IPS-15b (cell line): ENCODE results near the gene ASIC4.

Experiments
- H3K27me3 ChIP-seq: one replicate; pipeline ENCODE4 v1.6.1; 2013; ENCODE audit warnings: low read length; ENCODE audit not compliant: control insufficient read depth, insufficient read depth
- H3K36me3 ChIP-seq: one replicate; pipeline ENCODE4 v1.6.1; 2013; ENCODE audit warnings: low read length; ENCODE audit not compliant: control insufficient read depth, insufficient read depth
- H3K4me1 ChIP-seq: one replicate; pipeline ENCODE4 v1.6.1; 2013; ENCODE audit warnings: mild to moderate bottlenecking, low read length; ENCODE audit not compliant: control insufficient read depth, insufficient read depth
- H3K4me3 ChIP-seq: one replicate; pipeline ENCODE4 v1.5.1; 2013; ENCODE audit warnings: low read depth, low read length
- H3K9ac ChIP-seq: one replicate; pipeline ENCODE4 v1.6.1; 2013; ENCODE audit warnings: low read depth, mild to moderate bottlenecking, low read length
- H3K9me3 ChIP-seq: one replicate; pipeline ENCODE4 v1.6.1; 2013; ENCODE audit warnings: mild to moderate bottlenecking, low read length; ENCODE audit not compliant: control insufficient read depth, insufficient read depth

The ASIC4 gene

GRCh38 chr2:219524817-219525216 is 10.5 kb downstream of the ASIC4 start:
- no peak overlapping the region for H3K4me3 ChIP-seq
- no peak overlapping the region for H3K9ac ChIP-seq
- peaks cover 40% of the 10 kb centered on the region for H3K27me3 ChIP-seq
- no peaks in the 10 kb centered on the region for H3K36me3 ChIP-seq
- peaks cover 11% of the 10 kb centered on the region for H3K4me1 ChIP-seq
- H3K9me3 ChIP-seq: no peaks in the 10 kb centered on the region

GRCh38 chr2:219525533-219526232 is 11.4 kb downstream of the ASIC4 start:
- peaks cover 11% of the 10 kb centered on the region for H3K4me1 ChIP-seq
- no peak overlapping the region for H3K4me3 ChIP-seq
- peaks cover 39% of the 10 kb centered on the region for H3K27me3 ChIP-seq

GRCh38 chr2:219526320-219527075 is 12.2 kb downstream of the ASIC4 start:
- Histone ChIP-seq H3K9me3 (no peaks in the 10 kb centered on the region), H3K4me3 (no peak overlapping the region), H3K27me3 (peaks cover 42% of the 10 kb centered on the region), H3K4me1 (peaks cover 10% of the 10 kb centered on the region), H3K36me3 (no peaks in the 10 kb centered on the region), H3K9ac (no peak overlapping the region)

More at GRCh38 chr2:219525533-219526232, 11.4 kb downstream of the ASIC4 start:
- Histone ChIP-seq H3K9me3 (no peaks in the 10 kb centered on the region), H3K36me3 (no peaks in the 10 kb centered on the region), H3K9ac (no peak overlapping the region)

GRCh38 chr2:219527076-219527394 is 12.8 kb downstream of the ASIC4 start:
- H3K9ac ChIP-seq: no peak overlapping the region
- no peak overlapping the region for H3K4me3 ChIP-seq
- H3K9me3 ChIP-seq: no peaks in the 10 kb centered on the region
- H3K4me1 ChIP-seq: peaks cover 10% of the 10 kb centered on the region
- no peaks in the 10 kb centered on the region for H3K36me3 ChIP-seq
- H3K27me3 ChIP-seq: peaks cover 44% of the 10 kb centered on the region

- H3K4me3 ChIP-seq: no peak overlapping the region
- H3K9ac ChIP-seq: no peak overlapping the region
- peaks cover 10% of the 10 kb centered on the region for H3K4me1 ChIP-seq
- no peaks in the 10 kb centered on the region for H3K9me3 ChIP-seq
- no peaks in the 10 kb centered on the region for H3K36me3 ChIP-seq
- peaks cover 44% of the 10 kb centered on the region for H3K27me3 ChIP-seq
Measured at GRCh38 chr2:219527472-219527871, 13.2 kb downstream of the ASIC4 start.

GRCh38 chr2:219530048-219530963 is 16.0 kb downstream of the ASIC4 start:
- H3K27me3 ChIP-seq: peaks cover 38% of the 10 kb centered on the region

GRCh38 chr2:219531639-219532377 is 17.5 kb downstream of the ASIC4 start:
- H3K4me1 ChIP-seq: peaks cover 4% of the 10 kb centered on the region
- H3K9ac ChIP-seq: no peak overlapping the region
- no peak overlapping the region for H3K4me3 ChIP-seq
- H3K27me3 ChIP-seq: peaks cover 29% of the 10 kb centered on the region
- no peaks in the 10 kb centered on the region for H3K9me3 ChIP-seq
- H3K36me3 ChIP-seq: no peaks in the 10 kb centered on the region

More at GRCh38 chr2:219530048-219530963, 16.0 kb downstream of the ASIC4 start:
- Histone ChIP-seq H3K4me1 (peaks cover 4% of the 10 kb centered on the region), H3K9me3 (no peaks in the 10 kb centered on the region), H3K4me3 (peak overlapping the region; percentile 53), H3K36me3 (no peaks in the 10 kb centered on the region), H3K9ac (no peak overlapping the region)

GRCh38 chr2:219532378-219532649 is 18.0 kb downstream of the ASIC4 start:
- H3K27me3 ChIP-seq: peaks cover 26% of the 10 kb centered on the region
- no peaks in the 10 kb centered on the region for H3K36me3 ChIP-seq
- H3K9ac ChIP-seq: no peak overlapping the region
- no peaks in the 10 kb centered on the region for H3K9me3 ChIP-seq
- H3K4me3 ChIP-seq: no peak overlapping the region
- peaks cover 4% of the 10 kb centered on the region for H3K4me1 ChIP-seq

GRCh38 chr2:219533930-219534661 is 19.8 kb downstream of the ASIC4 start:
- H3K9ac ChIP-seq: no peak overlapping the region
- peaks cover 15% of the 10 kb centered on the region for H3K27me3 ChIP-seq
- H3K4me3 ChIP-seq: no peak overlapping the region
- H3K36me3 ChIP-seq: peaks cover under 1% of the 10 kb centered on the region
- peaks cover 13% of the 10 kb centered on the region for H3K4me1 ChIP-seq
- no peaks in the 10 kb centered on the region for H3K9me3 ChIP-seq

GRCh38 chr2:219536425-219536824 is 22.1 kb downstream of the ASIC4 start:
- H3K27me3 ChIP-seq: peaks cover 3% of the 10 kb centered on the region
- H3K9me3 ChIP-seq: no peaks in the 10 kb centered on the region
- H3K4me3 ChIP-seq: no peak overlapping the region
- no peak overlapping the region for H3K9ac ChIP-seq
- peaks cover 8% of the 10 kb centered on the region for H3K4me1 ChIP-seq
- H3K36me3 ChIP-seq: peaks cover 22% of the 10 kb centered on the region

- Histone ChIP-seq H3K9ac (no peak overlapping the region), H3K36me3 (peaks cover 24% of the 10 kb centered on the region), H3K4me1 (peaks cover 8% of the 10 kb centered on the region), H3K9me3 (no peaks in the 10 kb centered on the region), H3K27me3 (no peaks in the 10 kb centered on the region), H3K4me3 (no peak overlapping the region)
Measured at GRCh38 chr2:219536967-219537366, 22.7 kb downstream of the ASIC4 start.
